Endothelial cell of umbilical vein (primary cell): ENCODE data around the gene FCN2. TPM values are rescaled to one million over a fixed set of nuclear protein-coding genes. Genes with fewer than 3 reads are reported as not detected.

Experiments
- BruUV-seq: library from RNA; stranded (reverse); fragments of 400-500 nt; replicated peaks from 2 replicates; lab custom pipeline; 2021; lab: Mats Ljungman, UMichigan
- CTCF ChIA-PET: fragments of 300-600, 350-600 bp; sonication (Branson Sonifier 250); formaldehyde crosslinking; loops from one replicate; lab custom pipeline; 2021; ENCODE audit warnings: antibody characterized with exemption, inconsistent platforms; lab: Charles Lee
- POLR2A ChIA-PET: fragments of 300-600, 350-600 bp; sonication (Branson Sonifier 250); formaldehyde crosslinking; loops from one replicate; lab custom pipeline; 2021; ENCODE audit warnings: antibody characterized with exemption, inconsistent platforms; lab: Charles Lee
- DNase-seq: peaks from one replicate; pipeline ENCODE4 v3.0.0-alpha.2; 2011; ENCODE audit warnings: low read depth, low spot score
- FAIRE-seq: peaks from 2 replicates; lab custom pipeline; 2011; peaks lifted over from hg19 to GRCh38; lab: Jason Lieb, UNC
- H2AFZ ChIP-seq: 2 replicates; pipeline ENCODE4 v1.6.0; 2012; ENCODE audit warnings: low read depth, low read length, control low read depth, inconsistent platforms
- H3K27ac ChIP-seq: 2 replicates; pipeline ENCODE4 v1.5.1; 2011; ENCODE audit warnings: low read depth, mild to moderate bottlenecking, control low read depth, low read length, moderate library complexity; ENCODE audit not compliant: insufficient read depth
- H3K27me3 ChIP-seq, 2 experiments: 2 replicates each; pipeline versions ENCODE4 v1.6.0 to v1.6.1; 2011; ENCODE audit warnings: low read length in 2 of 2, mixed read lengths in 1 of 2; ENCODE audit not compliant: control insufficient read depth in 2 of 2, insufficient read depth in 2 of 2
- H3K36me3 ChIP-seq, 2 experiments: 2 replicates in 1 of 2; 3 replicates in 1 of 2; pipeline ENCODE4 v1.5.1; 2011; ENCODE audit warnings: low read length in 2 of 2, mild to moderate bottlenecking in 1 of 2, moderate library complexity in 1 of 2; ENCODE audit not compliant: control insufficient read depth in 2 of 2, insufficient read depth in 2 of 2; ENCODE audit errors: extremely low read depth in 1 of 2
- H3K4me1 ChIP-seq: 3 replicates; pipeline ENCODE4 v1.5.1; 2011; ENCODE audit warnings: mild to moderate bottlenecking, low read length; ENCODE audit not compliant: control insufficient read depth, insufficient read depth; ENCODE audit errors: extremely low read depth
- H3K4me2 ChIP-seq: 2 replicates; pipeline ENCODE4 v1.6.1; 2011; ENCODE audit warnings: low read length, control low read depth, mixed read lengths; ENCODE audit not compliant: insufficient read depth
- H3K4me3 ChIP-seq, 3 experiments: fragments of 200-600 bp in 1 of 3; sonication (generic), shearing (Covaris generic) in 1 of 3; replicated peaks in 1 of 3; 2 replicates each; pipeline ENCODE4 v1.5.1; 2011 to 2016; ENCODE audit warnings: control low read depth in 3 of 3, low read length in 3 of 3, mild to moderate bottlenecking in 2 of 3, inconsistent platforms in 1 of 3, low read depth in 1 of 3, moderate library complexity in 1 of 3; ENCODE audit not compliant: insufficient read depth in 1 of 3
- H3K79me2 ChIP-seq: 2 replicates; pipeline ENCODE4 v1.6.0; 2012; ENCODE audit warnings: low read length, inconsistent platforms; ENCODE audit not compliant: control insufficient read depth, insufficient read depth
- H3K9ac ChIP-seq: replicated peaks from 2 replicates; pipeline ENCODE3; 2011; ENCODE audit warnings: low read length, control low read depth; ENCODE audit not compliant: insufficient read depth; ENCODE audit errors: extremely low read depth
- H3K9me1 ChIP-seq: replicated peaks from 3 replicates; pipeline ENCODE4 v1.6.0; 2011; ENCODE audit warnings: mild to moderate bottlenecking, low read length; ENCODE audit not compliant: control insufficient read depth, insufficient read depth; ENCODE audit errors: extremely low read depth
- H3K9me3 ChIP-seq: replicated peaks from 2 replicates; pipeline ENCODE4 v1.5.1; 2012; ENCODE audit warnings: low read length, inconsistent platforms; ENCODE audit not compliant: control insufficient read depth, insufficient read depth
- H4K20me1 ChIP-seq: replicated peaks from 2 replicates; pipeline ENCODE3; 2011; ENCODE audit warnings: mild to moderate bottlenecking, low read length; ENCODE audit not compliant: control insufficient read depth, insufficient read depth; ENCODE audit errors: extremely low read depth
- CTCF ChIP-seq, 2 donors: IDR thresholded peaks; 1 replicate in 1 of 2; 2 replicates in 1 of 2; pipeline ENCODE4 v1.5.1; 2011; ENCODE audit warnings: low read length in 2 of 2, mild to moderate bottlenecking in 2 of 2, moderate library complexity in 2 of 2, control low read depth in 1 of 2, inconsistent platforms in 1 of 2, low read depth in 1 of 2; ENCODE audit not compliant: insufficient read depth in 1 of 2; ENCODE audit errors: extremely low read depth in 1 of 2
- EZH2 ChIP-seq: IDR thresholded peaks from 2 replicates; pipeline ENCODE4 v1.6.1; 2012; ENCODE audit warnings: borderline replicate concordance, low read depth, mild to moderate bottlenecking, moderate library complexity, low read length, inconsistent platforms; ENCODE audit not compliant: severe bottlenecking
- GATA2 ChIP-seq: IDR thresholded peaks from 2 replicates; pipeline ENCODE4 v1.7.0; 2011; ENCODE audit warnings: low read depth, mild to moderate bottlenecking, moderate library complexity, mixed read lengths, low read length; ENCODE audit not compliant: insufficient read length, insufficient read depth
- MAX ChIP-seq: IDR thresholded peaks from 2 replicates; pipeline ENCODE4 v1.6.1; 2011; ENCODE audit not compliant: insufficient read depth, insufficient read length
- MYC ChIP-seq: IDR thresholded peaks from one replicate; pipeline ENCODE4 v1.6.1; 2011; ENCODE audit warnings: mild to moderate bottlenecking, low read depth, low read length
- POLR2A ChIP-seq: IDR thresholded peaks from 2 replicates; pipeline ENCODE4 v1.6.1; 2012; ENCODE audit warnings: low read depth, mild to moderate bottlenecking, control low read depth, low read length
- POLR2AphosphoS5 ChIP-seq: IDR thresholded peaks from 2 replicates; pipeline ENCODE4 v1.6.1; 2012; ENCODE audit warnings: low read depth, mild to moderate bottlenecking, control low read depth, low read length, moderate library complexity; ENCODE audit not compliant: insufficient read depth
- dilution Hi-C: fragments of 300-500 bp; cut with MboI; formaldehyde crosslinking; loops from one replicate; pipeline ENCODE4 v1.15.0; 2019; ENCODE audit warnings: low sequenced_read_pairs; ENCODE audit not compliant: extremely low pct_ligation_motif_present
- intact Hi-C: fragments of 100-400 bp; cut with micrococcal nuclease; formaldehyde crosslinking; loops from one replicate; pipeline ENCODE4 v1.10.0; 2022
- polyA plus RNA-seq, 4 experiments: library from polyadenylated mRNA; depleted of rRNA in 3 of 4; stranded (reverse) in 3 of 4; unstranded in 1 of 4; fragments of >200 nt; gene quantifications; 2 replicates each; pipeline versions ENCODE4 v1.2.1 to v1.2.3, GENCODE V29; 2011 to 2012; ENCODE audit warnings: missing spikeins in 1 of 4
- total RNA-seq: library from RNA; stranded (reverse); gene quantifications from 2 replicates; pipeline ENCODE4 v1.2.3, GENCODE V29; 2021

FCN2 gene
- total and polyA plus RNA-seq, 2 donors (not counting 3 experiments of a cell fraction or from before 2014, with no cell fraction given) = not detected

GRCh38 chr9:134922066-134922931 is 41.7 kb downstream of the FCN2 start:
- H3K9me1 ChIP-seq = no peaks in the 10 kb centered on the region
- no peaks in the 10 kb centered on the region for H3K79me2 ChIP-seq
- intact Hi-C loops = no loop called here
- H3K27ac ChIP-seq = no peak overlapping the region
- H3K4me1 ChIP-seq = no peaks in the 10 kb centered on the region
- dilution Hi-C loops = no loop called here
- no peak overlapping the region for H2AFZ ChIP-seq
- POLR2A ChIA-PET = no interaction called here
- H3K36me3 ChIP-seq = no peaks in the 10 kb centered on the region
- H3K9ac ChIP-seq = no peak overlapping the region
- FAIRE-seq = no peak
- H3K4me3 ChIP-seq = no peak overlapping the region
- no peaks in the 10 kb centered on the region for H3K27me3 ChIP-seq
- TF ChIP-seq EZH2 (no peak), GATA2 (no peak), MYC (no peak), MAX (no peak), POLR2A (no peak), POLR2AphosphoS5 (no peak), CTCF (IDR thresholded peaks at IDR 0.05; ENCODE audit: extremely low read depth in 1 of 2, insufficient read depth in 1 of 2, low read depth in 1 of 2, low read length in 2 of 2) (no peak)
- no peak overlapping the region for H3K4me2 ChIP-seq
- no peak for DNase-seq
- H3K9me3 ChIP-seq = no peaks in the 10 kb centered on the region
- no peaks in the 10 kb centered on the region for H4K20me1 ChIP-seq
- BruUV-seq = no TSS peak
- CTCF ChIA-PET = no interaction called here
